Trophoblast cell (in vitro differentiated cells and primary cell): ENCODE data around the gene TOX2.

Experiments used
- DNase-seq, 2 donors: peaks; one replicate each; pipeline ENCODE4 v3.0.0-alpha.2; 2016
- H2AFZ ChIP-seq: 2 replicates; pipeline ENCODE4 v1.6.1; 2013; ENCODE audit warnings: low read length, moderate library complexity, mild to moderate bottlenecking; ENCODE audit not compliant: insufficient read depth, poor library complexity
- H2AK5ac ChIP-seq: 2 replicates; pipeline ENCODE4 v1.6.1; 2013; ENCODE audit warnings: mild to moderate bottlenecking, low read length
- H2BK120ac ChIP-seq: 2 replicates; pipeline ENCODE4 v1.6.1; 2013; ENCODE audit warnings: low read length, mild to moderate bottlenecking, moderate library complexity; ENCODE audit not compliant: insufficient read depth, poor library complexity
- H2BK12ac ChIP-seq: 2 replicates; pipeline ENCODE4 v1.6.1; 2013; ENCODE audit warnings: mild to moderate bottlenecking, low read length, moderate library complexity
- H2BK5ac ChIP-seq: 2 replicates; pipeline ENCODE4 v1.6.1; 2013; ENCODE audit warnings: low read length, low read depth, moderate library complexity, mild to moderate bottlenecking; ENCODE audit not compliant: poor library complexity
- H3K14ac ChIP-seq: 2 replicates; pipeline ENCODE4 v1.6.1; 2013; ENCODE audit warnings: mild to moderate bottlenecking, low read length
- H3K18ac ChIP-seq: 2 replicates; pipeline ENCODE4 v1.6.1; 2013; ENCODE audit warnings: mild to moderate bottlenecking, low read length
- H3K23ac ChIP-seq: 2 replicates; pipeline ENCODE4 v1.6.1; 2013; ENCODE audit warnings: low read length
- H3K27ac ChIP-seq: 2 replicates; pipeline ENCODE4 v1.5.1; 2013; ENCODE audit warnings: low read depth, mild to moderate bottlenecking, inconsistent platforms, low read length, moderate library complexity
- H3K27me3 ChIP-seq: 2 replicates; pipeline ENCODE4 v1.6.1; 2013; ENCODE audit warnings: inconsistent platforms, mild to moderate bottlenecking, low read length, moderate library complexity; ENCODE audit not compliant: insufficient read depth
- H3K36me3 ChIP-seq, 2 experiments: 1 replicate in 1 of 2; 2 replicates in 1 of 2; pipeline ENCODE4 v1.6.1; 2013; ENCODE audit warnings: low read length in 2 of 2, mild to moderate bottlenecking in 2 of 2, moderate library complexity in 1 of 2; ENCODE audit not compliant: insufficient read depth in 2 of 2, control insufficient read depth in 1 of 2
- H3K4ac ChIP-seq: 2 replicates; pipeline ENCODE4 v1.6.1; 2013; ENCODE audit warnings: low read depth, mild to moderate bottlenecking, low read length, moderate library complexity
- H3K4me1 ChIP-seq, 2 experiments: 1 replicate in 1 of 2; 2 replicates in 1 of 2; pipeline ENCODE4 v1.6.1; 2013; ENCODE audit warnings: low read length in 2 of 2, mild to moderate bottlenecking in 2 of 2, moderate library complexity in 1 of 2; ENCODE audit not compliant: insufficient read depth in 2 of 2, control insufficient read depth in 1 of 2
- H3K4me2 ChIP-seq: 2 replicates; pipeline ENCODE4 v1.6.1; 2013; ENCODE audit warnings: inconsistent platforms, mild to moderate bottlenecking, low read length, moderate library complexity
- H3K4me3 ChIP-seq: 2 replicates; pipeline ENCODE4 v1.5.1; 2013; ENCODE audit warnings: mild to moderate bottlenecking, low read depth, low read length, inconsistent platforms
- H3K79me1 ChIP-seq: one replicate; pipeline ENCODE4 v1.6.1; 2013; ENCODE audit warnings: low read length
- H3K79me2 ChIP-seq: 2 replicates; pipeline ENCODE4 v1.6.1; 2013; ENCODE audit warnings: low read length, mild to moderate bottlenecking; ENCODE audit not compliant: control insufficient read depth, insufficient read depth, poor library complexity
- H3K9ac ChIP-seq: 2 replicates; pipeline ENCODE4 v1.6.1; 2013; ENCODE audit warnings: mild to moderate bottlenecking, low read length
- H3K9me3 ChIP-seq: 2 replicates; pipeline ENCODE4 v1.6.1; 2013; ENCODE audit warnings: low read depth, mild to moderate bottlenecking, control low read depth, inconsistent platforms, low read length; ENCODE audit not compliant: insufficient read depth
- H4K12ac ChIP-seq: 2 replicates; pipeline ENCODE4 v1.6.1; 2013; ENCODE audit warnings: low read depth, mild to moderate bottlenecking, low read length, moderate library complexity
- H4K8ac ChIP-seq: 2 replicates; pipeline ENCODE4 v1.6.1; 2013; ENCODE audit warnings: low read depth, mild to moderate bottlenecking, low read length, moderate library complexity
- H4K91ac ChIP-seq: one replicate; pipeline ENCODE4 v1.6.1; 2013; ENCODE audit warnings: low read depth, mild to moderate bottlenecking, low read length, moderate library complexity
- WGBS: extraction: QIAGEN DNeasy Blood & Tissue Kit; methylation state at CpG from one replicate; pipeline ENCODE4 v1.1.7; 2013; ENCODE audit warnings: missing lambda C conversion rate; ENCODE audit not compliant: insufficient read length, insufficient coverage; ENCODE audit errors: extremely low coverage; 5-methylcytosine and 5-hydroxymethylcytosine counted together

Gene TOX2

DNA sequence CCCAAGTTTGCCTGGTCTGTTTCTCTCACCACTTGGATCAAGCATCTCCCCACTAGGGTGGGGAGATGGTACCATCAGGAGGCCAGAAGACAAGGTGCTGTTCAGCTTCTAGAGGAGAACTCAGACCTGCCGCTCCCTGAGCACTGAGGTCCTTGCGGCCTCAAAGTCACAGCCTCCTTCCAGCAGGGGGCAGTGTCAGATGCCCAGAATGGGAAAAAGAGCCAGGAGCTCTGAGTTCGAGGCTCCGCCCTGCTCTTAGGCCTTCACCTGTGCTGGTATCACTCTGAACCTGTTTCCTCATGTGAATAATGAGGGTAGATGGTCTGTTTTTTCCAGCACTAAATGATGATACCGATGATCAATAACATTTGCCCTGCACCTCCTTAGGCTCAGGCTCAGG lies 68.7 kb downstream of the TOX2 start:
- Histone ChIP-seq H3K4me3 (no peak overlapping the region), H3K27ac (no peak overlapping the region), H2BK12ac (no peak overlapping the region), H4K91ac (no peak overlapping the region), H2BK120ac (no peak overlapping the region), H3K18ac (no peak overlapping the region), H4K12ac (no peak overlapping the region), H3K79me1 (no peaks in the 10 kb centered on the region), H3K9me3 (peaks cover 3% of the 10 kb centered on the region), H3K23ac (no peak overlapping the region), H3K9ac (no peak overlapping the region), H3K27me3 (no peaks in the 10 kb centered on the region), H4K8ac (no peak overlapping the region), H3K14ac (no peak overlapping the region), H2BK5ac (no peak overlapping the region), H2AK5ac (no peak overlapping the region), H3K4ac (no peak overlapping the region), H3K79me2 (no peaks in the 10 kb centered on the region), H3K4me1 (no peaks in the 10 kb centered on the region), H3K36me3 (no peaks in the 10 kb centered on the region), H2AFZ (no peak overlapping the region), H3K4me2 (no peak overlapping the region)
- DNase-seq = peak in 1 of 2 donors; percentile 10
- whole genome bisulfite sequencing = no CpG with 5 or more reads among the region's 5 CpGs

DNA sequence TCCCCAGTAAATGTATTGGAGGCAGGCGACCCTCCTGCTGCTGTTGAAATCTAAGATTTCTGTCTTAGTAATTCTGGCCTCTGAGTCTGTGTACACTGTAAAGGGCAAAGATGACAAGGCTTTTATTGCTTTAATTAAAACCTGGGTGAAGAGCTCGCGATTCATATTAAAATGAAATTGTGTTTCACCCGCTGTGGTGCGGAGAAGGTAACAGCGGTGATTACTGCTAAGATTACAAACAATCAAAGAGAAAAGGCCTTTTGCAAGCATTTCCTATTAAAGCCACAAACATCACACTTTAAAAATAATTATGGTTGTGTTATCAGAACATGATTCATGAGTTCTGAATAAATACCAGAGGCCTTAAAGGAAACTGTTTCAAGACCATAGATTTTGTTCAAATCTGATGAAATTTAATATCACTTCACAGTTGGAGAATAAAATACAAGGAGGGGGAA lies 69.3 kb downstream of the TOX2 start:
- Histone ChIP-seq H2BK120ac (no peak overlapping the region), H4K12ac (no peak overlapping the region), H3K36me3 (no peaks in the 10 kb centered on the region), H3K9me3 (peaks cover 3% of the 10 kb centered on the region), H4K91ac (no peak overlapping the region), H3K14ac (no peak overlapping the region), H2AK5ac (no peak overlapping the region), H3K27ac (no peak overlapping the region), H3K23ac (no peak overlapping the region), H3K4ac (no peak overlapping the region), H3K9ac (no peak overlapping the region), H3K79me2 (no peaks in the 10 kb centered on the region), H3K4me1 (no peaks in the 10 kb centered on the region), H2BK12ac (no peak overlapping the region), H3K79me1 (no peaks in the 10 kb centered on the region), H3K4me2 (no peak overlapping the region), H3K4me3 (no peak overlapping the region), H2BK5ac (no peak overlapping the region), H4K8ac (no peak overlapping the region), H3K18ac (no peak overlapping the region), H2AFZ (no peak overlapping the region), H3K27me3 (no peaks in the 10 kb centered on the region)
- DNase-seq = no peak
- no CpG with 5 or more reads among the region's 6 CpGs for WGBS

GRCh38 chr20:43984587-43984986 lies 69.9 kb downstream of the TOX2 start:
- Histone ChIP-seq H3K18ac (no peak overlapping the region), H4K8ac (no peak overlapping the region), H3K9ac (no peak overlapping the region), H3K27me3 (no peaks in the 10 kb centered on the region), H3K4me1 (no peaks in the 10 kb centered on the region), H3K23ac (no peak overlapping the region), H3K79me1 (no peaks in the 10 kb centered on the region), H2BK120ac (no peak overlapping the region), H3K4me2 (no peak overlapping the region), H3K14ac (no peak overlapping the region), H3K4ac (no peak overlapping the region), H4K12ac (no peak overlapping the region), H2BK5ac (no peak overlapping the region), H2AK5ac (no peak overlapping the region), H3K9me3 (peaks cover 3% of the 10 kb centered on the region), H3K27ac (no peak overlapping the region), H3K36me3 (no peaks in the 10 kb centered on the region), H3K79me2 (no peaks in the 10 kb centered on the region), H2BK12ac (no peak overlapping the region), H2AFZ (no peak overlapping the region), H4K91ac (no peak overlapping the region), H3K4me3 (no peak overlapping the region)
- WGBS = no CpG with 5 or more reads among the region's 4 CpGs
- no peak for DNase-seq

DNA sequence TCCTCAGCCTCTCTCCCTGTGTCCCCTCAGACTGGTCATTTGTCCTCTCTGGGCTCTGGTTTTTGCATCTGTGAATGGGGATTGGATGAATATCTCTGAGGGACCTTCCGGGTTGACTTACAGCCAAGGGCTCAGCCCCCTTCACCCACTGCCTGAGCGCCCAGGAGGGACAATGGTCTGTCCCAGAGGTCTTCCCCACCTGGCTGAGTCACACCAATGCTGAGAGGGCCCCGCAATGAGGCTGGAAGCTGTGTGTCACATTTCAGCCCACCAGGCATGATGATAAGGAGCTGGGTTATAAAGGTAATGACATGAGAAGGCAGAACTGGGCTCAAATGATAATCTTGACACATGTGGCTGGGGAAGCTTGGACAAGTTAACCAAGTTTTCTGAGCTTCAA lies 70.5 kb downstream of the TOX2 start:
- Histone ChIP-seq H3K9me3 (peaks cover 3% of the 10 kb centered on the region), H3K4ac (no peak overlapping the region), H3K18ac (no peak overlapping the region), H3K9ac (no peak overlapping the region), H3K14ac (no peak overlapping the region), H2AK5ac (no peak overlapping the region), H2BK120ac (no peak overlapping the region), H3K79me2 (no peaks in the 10 kb centered on the region), H4K8ac (no peak overlapping the region), H3K4me2 (no peak overlapping the region), H3K4me3 (no peak overlapping the region), H3K36me3 (no peaks in the 10 kb centered on the region), H4K12ac (no peak overlapping the region), H2AFZ (no peak overlapping the region), H3K79me1 (no peaks in the 10 kb centered on the region), H3K23ac (no peak overlapping the region), H3K27ac (no peak overlapping the region), H2BK5ac (no peak overlapping the region), H2BK12ac (no peak overlapping the region), H3K27me3 (no peaks in the 10 kb centered on the region), H3K4me1 (no peaks in the 10 kb centered on the region), H4K91ac (no peak overlapping the region)
- no CpG with 5 or more reads among the region's 3 CpGs for WGBS
- DNase-seq = no peak
